Measurements from ENCODE around the gene RABGGTB.

- TF ChIP-seq CTCF (IDR thresholded peaks at IDR 0.05) (no peak), POLR2A (IDR thresholded peaks at IDR 0.05) (no peak)
These were observed 52.0 kb downstream of the RABGGTB start for GRCh38 chr1:75838079-75838478.

Data from uterus (tissue), 2 donors.